NCI-H1694 (cell line): ENCODE results near the gene PRODH.
"Not testable (repeated sequence)": the region's sequence is repeated elsewhere in the genome, so short reads cannot be mapped to it uniquely, and the experiment has no call there.

Experiments used
- DNase-seq: peaks from one replicate; lab custom pipeline; 2025; lab: John Stamatoyannopoulos, UW

PRODH gene

DNA sequence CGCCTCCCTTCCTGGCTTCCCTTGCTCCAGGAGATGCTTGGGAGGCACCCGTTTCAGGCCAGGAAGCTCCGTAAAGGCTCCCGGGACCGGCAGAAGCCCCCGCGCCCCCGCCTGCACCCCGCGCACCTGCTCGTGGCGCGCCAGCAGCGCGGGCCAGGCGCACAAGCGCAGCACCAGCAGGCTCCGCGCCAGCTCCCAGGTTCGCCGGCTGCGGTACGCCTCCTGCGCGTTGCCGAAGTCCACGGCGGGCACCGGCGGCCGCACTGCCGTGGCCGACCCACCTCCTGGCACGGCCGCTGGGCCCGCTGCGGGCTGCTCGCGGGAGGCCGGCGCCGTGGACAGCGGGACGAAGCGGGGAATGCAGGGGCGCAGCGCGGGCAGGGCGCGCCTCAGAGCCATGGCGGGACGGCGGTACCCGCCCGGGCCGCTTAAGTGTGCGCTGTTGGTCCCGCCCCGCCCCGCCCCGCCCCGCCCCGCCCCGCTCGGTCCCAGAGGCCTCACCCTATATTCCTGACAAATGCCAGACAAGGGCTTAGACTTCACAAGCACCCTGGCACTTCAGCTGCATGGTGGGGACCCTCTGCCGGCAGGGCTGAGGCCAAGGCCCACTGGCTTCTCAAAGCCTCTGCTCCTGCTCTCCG, at the start of gene PRODH:
TSS of gene PRODH (minus strand) at position 405 of the 641 bp plus-strand sequence. CDS start at position 399, 6 bp downstream.
- DNase-seq, result no peak

DNA sequence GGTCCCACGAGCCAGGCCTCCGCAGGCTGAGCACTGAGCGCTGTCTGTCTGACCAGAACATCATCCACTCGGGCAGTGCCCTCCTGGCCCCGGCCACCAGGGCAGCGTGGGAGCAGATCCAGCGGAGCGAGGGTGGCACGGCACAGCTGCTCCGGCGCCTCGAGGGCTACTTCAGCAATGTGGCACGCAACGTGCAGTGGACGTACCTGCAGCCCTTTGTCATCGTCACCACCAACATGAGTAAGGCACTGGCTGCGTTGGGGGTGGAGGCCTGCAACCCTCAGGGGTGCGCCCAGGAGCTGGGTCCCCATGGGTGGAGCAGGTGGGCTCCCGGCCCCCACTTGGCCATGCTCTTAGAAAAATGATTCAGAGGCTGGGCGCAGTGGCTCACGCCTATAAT, 49.7 kb upstream of the PRODH start:
- no peak for DNase-seq

DNA sequence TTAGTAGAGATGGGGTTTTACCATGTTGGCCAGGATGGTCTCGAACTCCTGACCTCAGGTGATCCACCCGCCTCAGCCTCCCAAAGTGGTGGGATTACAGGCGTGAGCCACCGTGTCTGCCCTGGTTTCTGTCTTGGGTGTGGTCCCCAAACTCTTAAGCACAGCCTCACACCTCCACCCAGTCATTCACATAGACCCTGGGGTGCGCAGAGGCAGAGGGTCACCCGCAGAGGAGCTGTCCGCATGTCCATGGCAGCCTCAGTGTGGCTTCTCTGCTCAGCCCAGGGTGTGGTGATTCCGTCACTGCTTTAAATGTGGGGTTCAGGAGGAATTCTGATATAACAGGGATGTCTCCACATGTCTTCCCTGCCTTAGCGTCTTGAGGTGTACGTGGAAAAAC, 48.5 kb upstream of the PRODH start:
- DNase-seq, result no peak

GRCh38 chr22:18983120-18983651, 47.1 kb upstream of the PRODH start:
- DNase-seq, result no peak

GRCh38 chr22:18980829-18981228, 44.7 kb upstream of the PRODH start:
- no peak for DNase-seq

GRCh38 chr22:18979957-18980356, 43.9 kb upstream of the PRODH start:
- no peak for DNase-seq

- DNase-seq, result no peak
Observed at GRCh38 chr22:18978506-18978905, 42.4 kb upstream of the PRODH start.

DNA sequence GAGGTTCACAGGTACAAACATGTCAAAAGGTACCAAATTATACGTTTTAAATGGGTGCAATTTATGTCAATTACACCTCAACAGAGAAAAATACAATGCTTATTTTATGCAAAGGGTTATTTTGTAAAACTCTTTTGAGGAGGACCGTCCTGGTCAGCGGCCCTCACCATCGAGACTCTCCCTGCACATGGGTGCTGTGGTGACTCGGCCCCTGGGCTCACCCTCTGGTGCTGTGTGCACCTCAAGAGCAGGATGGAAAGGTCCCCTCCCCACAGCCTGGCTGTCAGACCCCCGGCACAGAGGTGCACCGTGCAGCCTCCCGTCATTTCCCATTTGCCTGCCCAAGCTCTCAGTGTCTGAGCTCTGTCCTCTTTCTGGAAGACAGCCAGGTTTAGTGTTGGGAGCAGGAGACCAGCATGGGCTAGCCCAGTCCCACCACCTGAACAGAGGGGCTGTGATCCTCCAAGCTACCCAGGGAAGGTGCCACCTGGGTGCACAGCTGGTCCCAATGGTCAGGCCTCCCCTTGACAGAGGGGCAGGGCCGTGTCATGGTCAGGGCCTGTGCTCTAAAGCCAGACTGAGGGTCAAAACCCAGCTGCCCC, 41.8 kb upstream of the PRODH start:
- DNase-seq, result no peak

DNA sequence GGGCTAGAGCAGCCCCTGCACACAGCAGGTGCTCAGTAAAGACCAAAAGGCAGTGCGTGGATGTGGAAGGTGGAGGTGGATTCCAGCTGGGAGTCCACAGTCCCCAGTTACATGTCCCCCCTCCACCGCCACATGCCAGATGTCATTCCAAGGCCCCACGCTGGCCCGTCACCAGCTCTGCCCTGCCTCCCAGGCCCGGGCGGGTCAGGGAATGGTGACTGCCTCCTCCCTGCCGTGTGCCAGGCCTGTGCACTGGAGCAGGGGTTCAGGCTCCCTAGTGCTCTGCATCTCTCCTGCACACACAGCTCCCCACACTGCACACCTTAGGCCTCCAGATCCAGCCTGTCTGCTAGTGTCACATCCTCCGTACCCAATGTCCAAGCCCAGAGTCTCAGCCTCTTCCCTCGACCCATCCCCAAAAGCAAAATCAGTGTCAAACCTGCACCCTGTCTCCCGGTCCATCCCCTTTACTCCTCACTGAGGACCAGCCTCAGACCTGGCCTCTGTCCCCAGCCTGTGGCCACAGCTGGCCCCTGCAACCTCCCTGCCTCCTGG, 40.2 kb upstream of the PRODH start:
- DNase-seq, result no peak

DNA sequence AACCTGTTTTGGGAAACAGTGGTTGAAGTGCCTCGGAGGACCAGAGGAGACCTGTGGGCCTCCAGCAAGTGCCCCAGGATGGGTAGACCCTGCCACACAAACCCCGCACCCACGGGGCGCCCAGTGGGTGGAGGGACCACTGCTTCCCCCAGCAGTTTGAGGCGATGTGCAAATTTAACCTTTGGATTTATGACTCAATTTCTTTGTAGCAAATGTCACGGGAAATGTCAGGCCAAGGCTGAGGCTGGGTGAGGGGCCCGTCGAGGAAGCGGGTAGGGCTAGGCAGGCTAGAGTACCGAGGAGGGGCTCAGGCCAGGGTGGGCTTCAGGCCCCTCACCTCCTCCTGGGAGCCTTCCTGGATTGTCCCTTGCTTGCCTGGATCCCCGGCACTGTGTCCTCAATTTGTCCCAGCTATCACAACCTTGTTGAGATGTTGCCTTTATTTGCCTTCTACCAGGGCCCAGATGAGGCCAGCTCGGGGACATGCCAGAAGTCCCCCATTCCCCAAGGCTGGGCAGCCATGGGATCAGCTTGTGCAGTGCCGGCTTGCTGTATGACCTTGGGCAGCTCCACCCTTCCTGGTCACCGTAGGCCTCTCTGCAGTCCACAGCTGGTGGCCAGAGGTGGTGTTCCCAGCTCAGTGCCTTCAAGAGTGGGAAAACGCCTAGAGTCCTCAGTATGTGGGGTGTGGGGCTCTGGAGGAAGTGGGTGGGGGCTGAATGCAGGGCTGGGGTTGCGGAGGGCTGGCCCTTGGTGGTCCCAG, 39.5 kb upstream of the PRODH start:
- no peak for DNase-seq

- DNase-seq, result no peak
Observed at GRCh38 chr22:18974477-18975180, 38.5 kb upstream of the PRODH start.

GRCh38 chr22:18973264-18974031, 37.4 kb upstream of the PRODH start:
- no peak for DNase-seq

- not testable (repeated sequence) for DNase-seq
Observed at GRCh38 chr22:18972591-18972990, 36.5 kb upstream of the PRODH start.

- not testable (repeated sequence) for DNase-seq
Observed at GRCh38 chr22:18972029-18972428, 35.9 kb upstream of the PRODH start.

DNA sequence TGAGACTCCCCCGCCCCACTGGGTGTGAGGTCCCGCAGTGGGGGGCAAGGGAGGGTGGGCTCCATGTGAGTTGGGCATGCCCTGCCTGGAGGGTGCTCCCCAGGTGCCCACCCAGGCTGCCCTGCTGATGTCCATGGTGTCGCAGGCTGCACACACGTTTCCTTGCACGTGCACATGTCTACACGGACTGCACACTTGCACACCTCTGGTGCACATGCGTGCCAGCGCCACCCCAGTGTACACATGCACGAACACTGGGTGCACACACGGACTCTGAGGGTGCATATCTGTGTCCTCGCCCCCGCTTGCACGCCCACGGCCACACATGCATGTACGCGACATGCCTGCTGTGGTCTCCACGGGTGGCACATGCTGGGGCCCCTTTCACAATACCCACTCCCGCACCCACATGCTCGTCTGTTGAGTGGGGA, 35.2 kb upstream of the PRODH start:
- no peak for DNase-seq

DNA sequence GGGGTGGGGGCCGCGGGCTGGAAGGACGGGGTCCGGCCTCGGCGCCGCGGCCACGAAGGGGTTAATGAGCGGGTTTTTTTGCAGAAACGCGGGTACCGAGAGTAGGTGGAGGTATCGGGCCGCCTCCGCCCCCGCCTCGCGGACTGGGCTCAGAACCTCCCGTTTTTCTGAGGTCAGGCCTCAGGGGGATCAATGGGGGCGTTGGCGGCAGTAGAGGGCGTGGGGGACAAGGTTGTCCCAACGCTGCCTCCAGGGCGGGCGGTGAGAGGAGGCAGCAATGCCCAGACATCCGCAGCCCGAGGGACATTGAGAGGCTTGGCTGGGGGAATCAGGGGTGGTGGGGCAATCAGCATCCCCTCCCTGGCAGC, 34.8 kb upstream of the PRODH start:
- no peak for DNase-seq

GRCh38 chr22:18970176-18970947, 34.3 kb upstream of the PRODH start:
- DNase-seq, result no peak

GRCh38 chr22:18969158-18969942, 33.3 kb upstream of the PRODH start:
- DNase-seq, result not testable (repeated sequence)

- DNase-seq, result no peak
Observed at GRCh38 chr22:18968011-18968749, 32.1 kb upstream of the PRODH start.
